Measurements from ENCODE around the gene GDE1. TPM values are rescaled to one million over a fixed set of nuclear protein-coding genes. Genes with fewer than 3 reads are reported as not detected.

Gene GDE1
- total RNA-seq, 1 experiment from 2014 or later = 48.6 TPM

DNA sequence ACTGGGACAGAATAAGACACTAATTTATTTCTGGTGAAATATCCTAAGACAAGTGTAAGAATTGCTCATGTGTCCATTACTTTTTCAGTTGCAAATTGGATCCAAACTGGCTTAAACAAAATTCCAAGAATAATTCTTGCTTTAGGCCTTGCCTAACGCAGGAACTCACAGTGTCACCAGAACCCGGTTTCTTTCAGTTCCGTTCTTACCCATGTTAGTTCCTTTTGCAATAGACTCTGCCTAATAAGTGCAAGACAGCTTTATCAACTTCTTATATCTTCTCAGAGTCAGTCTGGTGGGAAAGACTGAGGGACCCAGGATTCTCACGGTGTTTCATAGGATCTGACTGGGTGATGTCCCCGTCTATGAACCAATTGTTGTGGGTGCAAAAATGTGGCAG is 24.7 kb downstream of the GDE1 start:
- Histone ChIP-seq H4K8ac (replicated peaks; ENCODE audit: insufficient read length, low read depth, low read length) (no peak overlapping the region), H2AK5ac (ENCODE audit: insufficient read length, low read length) (no peak overlapping the region), H2BK12ac (ENCODE audit: insufficient read length, low read depth, low read length) (no peak overlapping the region), H4K20me1 (ENCODE audit: control insufficient read depth, insufficient read depth, insufficient read length) (no peaks in the 10 kb centered on the region), H2BK20ac (ENCODE audit: low read depth, low read length, poor library complexity, severe bottlenecking) (no peak overlapping the region), H3K9ac (ENCODE audit: extremely low read depth, insufficient read length, low read length) (no peak overlapping the region), H3K56ac (ENCODE audit: insufficient read length, low read depth, low read length) (no peak overlapping the region), H3K4ac (ENCODE audit: low read depth, low read length) (no peak overlapping the region), H3T11ph (ENCODE audit: low read length) (no peak overlapping the region), H4K91ac (ENCODE audit: insufficient read length, low read depth, low read length) (no peak overlapping the region), H3K4me2 (ENCODE audit: insufficient read depth, insufficient read length, low read length) (no peak overlapping the region), H3K79me1 (ENCODE audit: insufficient read depth, low read depth, low read length, poor library complexity, severe bottlenecking) (no peaks in the 10 kb centered on the region), H2BK5ac (ENCODE audit: insufficient read length, low read length) (no peak overlapping the region), H3K9me3 (ENCODE audit: control insufficient read depth, low read depth, low read length) (no peaks in the 10 kb centered on the region), H3K4me1 (ENCODE audit: insufficient read depth, low read length) (no peaks in the 10 kb centered on the region), H3K27ac (ENCODE audit: insufficient read length, low read depth, low read length) (no peak overlapping the region), H4K5ac (ENCODE audit: insufficient read length, low read depth, low read length) (no peak overlapping the region), H3K23ac (ENCODE audit: insufficient read length, low read depth, low read length) (no peak overlapping the region), H2BK15ac (ENCODE audit: low read depth, low read length) (no peak overlapping the region), H2AFZ (ENCODE audit: low read length) (no peak overlapping the region), H3K18ac (ENCODE audit: insufficient read length, low read depth, low read length) (no peak overlapping the region), H3K23me2 (ENCODE audit: insufficient read length, low read depth, low read length, poor library complexity, severe bottlenecking) (no peaks in the 10 kb centered on the region), H3K27me3 (ENCODE audit: insufficient read depth, low read length) (no peaks in the 10 kb centered on the region), H2BK120ac (ENCODE audit: low read depth, low read length, poor library complexity, severe bottlenecking) (no peak overlapping the region), H3K14ac (ENCODE audit: insufficient read depth, low read length) (no peak overlapping the region), H3K79me2 (ENCODE audit: insufficient read depth, low read length) (no peaks in the 10 kb centered on the region)
- Mint-ChIP-seq H3K27me3 (ENCODE audit: low read depth) (no peaks in the 10 kb centered on the region), H3K36me3 (ENCODE audit: insufficient read depth in 1 of 3, low read depth in 3 of 3) (peaks cover 10 to 28% (median 19%) of the 10 kb centered on the region in 3 experiments), H3K4me1 (no peaks in the 10 kb centered on the region), H3K27ac (peak overlapping the region in 1 of 3 experiments; percentile 22; a peak in 2 of 7 replicates), H3K4me3 (no peak overlapping the region), H3K9me3 (no peaks in the 10 kb centered on the region)
- TF ChIP-seq, protein P1, sequence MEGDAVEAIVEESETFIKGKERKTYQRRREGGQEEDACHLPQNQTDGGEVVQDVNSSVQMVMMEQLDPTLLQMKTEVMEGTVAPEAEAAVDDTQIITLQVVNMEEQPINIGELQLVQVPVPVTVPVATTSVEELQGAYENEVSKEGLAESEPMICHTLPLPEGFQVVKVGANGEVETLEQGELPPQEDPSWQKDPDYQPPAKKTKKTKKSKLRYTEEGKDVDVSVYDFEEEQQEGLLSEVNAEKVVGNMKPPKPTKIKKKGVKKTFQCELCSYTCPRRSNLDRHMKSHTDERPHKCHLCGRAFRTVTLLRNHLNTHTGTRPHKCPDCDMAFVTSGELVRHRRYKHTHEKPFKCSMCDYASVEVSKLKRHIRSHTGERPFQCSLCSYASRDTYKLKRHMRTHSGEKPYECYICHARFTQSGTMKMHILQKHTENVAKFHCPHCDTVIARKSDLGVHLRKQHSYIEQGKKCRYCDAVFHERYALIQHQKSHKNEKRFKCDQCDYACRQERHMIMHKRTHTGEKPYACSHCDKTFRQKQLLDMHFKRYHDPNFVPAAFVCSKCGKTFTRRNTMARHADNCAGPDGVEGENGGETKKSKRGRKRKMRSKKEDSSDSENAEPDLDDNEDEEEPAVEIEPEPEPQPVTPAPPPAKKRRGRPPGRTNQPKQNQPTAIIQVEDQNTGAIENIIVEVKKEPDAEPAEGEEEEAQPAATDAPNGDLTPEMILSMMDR (conservative IDR thresholded peaks at IDR 0.05) = no peak
- no CpG with 5 or more reads among the region's 5 CpGs for WGBS (ENCODE audit: extremely low coverage, insufficient read length, low lambda C conversion rate)
- DNase-seq = no peak
